NCI-H2171 (cell line): ENCODE data around the gene ZC3H14.
A peak's percentile ranks its signal among the peaks of the same experiment; 100 is the strongest.
"Not testable (repeated sequence)": the region's sequence is repeated elsewhere in the genome, so short reads cannot be mapped to it uniquely, and the experiment has no call there.

Source experiments
- DNase-seq: peaks from one replicate; lab custom pipeline; 2025; lab: John Stamatoyannopoulos, UW

ZC3H14 gene, protein sequence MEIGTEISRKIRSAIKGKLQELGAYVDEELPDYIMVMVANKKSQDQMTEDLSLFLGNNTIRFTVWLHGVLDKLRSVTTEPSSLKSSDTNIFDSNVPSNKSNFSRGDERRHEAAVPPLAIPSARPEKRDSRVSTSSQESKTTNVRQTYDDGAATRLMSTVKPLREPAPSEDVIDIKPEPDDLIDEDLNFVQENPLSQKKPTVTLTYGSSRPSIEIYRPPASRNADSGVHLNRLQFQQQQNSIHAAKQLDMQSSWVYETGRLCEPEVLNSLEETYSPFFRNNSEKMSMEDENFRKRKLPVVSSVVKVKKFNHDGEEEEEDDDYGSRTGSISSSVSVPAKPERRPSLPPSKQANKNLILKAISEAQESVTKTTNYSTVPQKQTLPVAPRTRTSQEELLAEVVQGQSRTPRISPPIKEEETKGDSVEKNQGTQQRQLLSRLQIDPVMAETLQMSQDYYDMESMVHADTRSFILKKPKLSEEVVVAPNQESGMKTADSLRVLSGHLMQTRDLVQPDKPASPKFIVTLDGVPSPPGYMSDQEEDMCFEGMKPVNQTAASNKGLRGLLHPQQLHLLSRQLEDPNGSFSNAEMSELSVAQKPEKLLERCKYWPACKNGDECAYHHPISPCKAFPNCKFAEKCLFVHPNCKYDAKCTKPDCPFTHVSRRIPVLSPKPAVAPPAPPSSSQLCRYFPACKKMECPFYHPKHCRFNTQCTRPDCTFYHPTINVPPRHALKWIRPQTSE

DNA sequence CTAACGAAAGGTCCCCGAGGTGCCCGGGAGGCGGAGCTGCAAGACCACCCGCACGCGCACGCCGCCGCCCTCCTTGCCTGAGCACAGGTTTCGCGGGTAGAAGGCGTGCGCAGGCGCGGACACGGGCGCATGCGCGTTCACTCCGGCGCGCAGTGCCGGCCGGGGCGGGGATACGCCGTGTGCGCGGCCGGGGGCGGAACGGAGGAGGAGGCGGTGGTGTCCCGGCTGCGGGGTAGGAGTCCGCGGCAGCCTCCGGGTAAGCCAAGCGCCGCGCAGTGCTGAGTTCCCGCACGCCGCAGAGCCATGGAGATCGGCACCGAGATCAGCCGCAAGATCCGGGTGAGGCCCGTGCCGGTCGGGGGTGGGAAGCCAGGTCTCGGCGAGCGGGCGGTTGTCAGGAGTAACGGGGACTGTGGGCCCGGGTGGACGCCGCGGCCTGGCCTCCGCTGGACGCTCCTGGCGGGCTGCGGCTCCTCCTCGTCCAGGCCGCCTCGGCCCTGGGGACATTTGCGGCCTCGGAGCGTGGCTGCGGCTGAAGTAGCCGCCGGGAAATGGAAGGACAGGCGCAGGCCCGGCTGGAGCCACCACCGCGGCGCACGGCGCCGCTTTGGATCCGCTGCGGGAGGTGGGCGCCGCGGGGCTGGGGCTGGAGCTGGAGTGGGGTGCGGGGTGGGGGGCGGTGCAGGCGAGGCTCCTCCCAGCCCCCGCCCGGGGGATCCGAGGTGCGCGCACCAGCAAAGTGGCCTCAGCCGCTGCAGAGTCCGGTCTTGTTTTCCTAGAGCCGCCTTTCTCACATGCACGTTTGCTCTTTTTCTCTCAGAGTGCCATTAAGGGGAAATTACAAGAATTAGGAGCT lies at the start of gene ZC3H14:
ZC3H14 (plus strand) TSS at position 207 of the 856 bp plus-strand sequence; CDS start at position 304, 97 bp downstream.
- peak; percentile 91 for DNase-seq

- no peak for DNase-seq
These were observed 47.2 kb upstream of the ZC3H14 start for GRCh38 chr14:88515499-88516221.

GRCh38 chr14:88516861-88517357 lies 45.9 kb upstream of the ZC3H14 start:
- no peak for DNase-seq

- DNase-seq = no peak
These were observed 44.0 kb upstream of the ZC3H14 start for GRCh38 chr14:88518592-88519512.

DNA sequence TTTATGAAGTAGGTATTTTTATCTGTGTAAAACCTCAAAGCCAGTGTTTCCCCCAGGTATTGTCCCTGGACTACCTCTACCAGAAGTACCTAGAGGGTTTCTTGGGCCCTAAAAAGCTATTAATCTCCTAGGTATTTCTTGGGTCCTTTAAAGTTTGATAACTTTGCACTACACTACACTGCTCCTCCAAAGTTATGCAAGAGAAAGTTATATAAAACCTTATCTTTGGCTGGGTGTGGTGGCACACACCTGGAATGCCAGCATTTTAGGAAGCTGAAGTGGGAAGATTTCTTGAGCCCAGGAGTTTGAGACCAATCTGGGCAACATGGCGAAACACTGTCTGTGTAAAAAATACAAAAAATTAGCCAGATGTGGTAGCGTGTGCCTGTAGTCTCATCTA lies 42.9 kb upstream of the ZC3H14 start:
- DNase-seq = no peak

DNA sequence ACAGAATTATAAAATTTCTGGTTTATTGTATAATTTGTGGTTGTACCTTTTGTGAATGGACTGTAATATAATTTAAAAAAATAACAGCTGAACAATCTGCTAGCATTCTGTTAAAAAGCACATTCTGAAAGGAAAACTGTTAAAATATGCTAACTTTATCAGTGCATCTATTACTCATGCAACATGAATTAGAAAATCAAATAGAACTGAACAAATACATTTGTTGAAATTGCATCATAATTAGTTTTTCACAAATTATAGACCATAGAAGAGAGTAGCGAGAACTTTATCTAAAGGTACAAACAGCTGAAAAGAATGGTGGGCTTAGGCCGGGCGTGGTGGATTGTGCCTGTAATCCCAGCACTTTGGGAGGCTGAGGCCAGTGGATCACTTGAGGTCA lies 41.0 kb upstream of the ZC3H14 start:
- DNase-seq = no peak

GRCh38 chr14:88522393-88522792 lies 40.4 kb upstream of the ZC3H14 start:
- DNase-seq = no peak

DNA sequence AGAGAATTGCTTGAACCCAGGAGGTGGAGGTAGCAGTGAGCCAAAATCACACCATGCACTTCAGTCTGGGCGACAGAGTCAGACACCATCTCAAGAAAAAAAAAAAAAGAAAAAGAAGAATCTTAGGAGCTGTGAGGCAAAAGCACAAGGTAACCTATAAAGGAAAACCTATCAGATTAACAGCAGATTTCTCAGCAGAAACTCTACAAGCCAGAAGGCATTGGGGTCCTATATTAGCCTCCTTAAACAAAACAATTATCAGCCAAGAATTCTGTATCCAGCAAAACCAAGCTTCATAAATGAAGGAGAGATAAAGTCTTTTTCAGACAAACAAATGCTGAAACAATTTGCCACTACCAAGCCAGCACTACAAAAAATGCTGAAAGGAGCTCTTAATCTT lies 32.9 kb upstream of the ZC3H14 start:
- not testable (repeated sequence) for DNase-seq

DNA sequence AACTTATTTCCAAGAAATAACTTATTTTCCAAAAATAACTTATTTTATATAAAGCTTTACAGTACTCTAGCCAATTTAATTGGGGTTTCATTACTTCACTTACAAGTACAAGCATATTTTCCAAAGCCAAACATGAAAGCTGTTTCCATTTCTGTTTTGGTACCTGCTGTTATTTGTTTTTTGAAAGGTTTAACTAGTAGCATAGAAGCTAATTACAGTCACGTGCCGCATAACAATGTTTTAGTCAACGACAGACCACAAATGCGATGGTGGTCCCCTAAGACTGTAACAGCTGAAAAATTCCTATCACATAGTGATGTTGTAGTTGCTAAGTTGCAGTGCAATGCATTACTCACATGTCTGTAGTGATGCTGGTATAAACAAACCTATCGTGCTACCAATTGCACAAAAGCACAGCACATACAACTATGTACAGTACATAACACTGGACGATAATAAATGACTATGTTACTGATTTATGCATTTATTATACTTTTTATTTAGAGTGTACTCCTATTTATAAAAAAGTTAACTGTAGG lies 29.7 kb upstream of the ZC3H14 start:
- no peak for DNase-seq

- no peak for DNase-seq
These were observed 27.7 kb upstream of the ZC3H14 start for GRCh38 chr14:88535149-88535548.

- DNase-seq = no peak
These were observed 27.0 kb upstream of the ZC3H14 start for GRCh38 chr14:88535813-88536212.

DNA sequence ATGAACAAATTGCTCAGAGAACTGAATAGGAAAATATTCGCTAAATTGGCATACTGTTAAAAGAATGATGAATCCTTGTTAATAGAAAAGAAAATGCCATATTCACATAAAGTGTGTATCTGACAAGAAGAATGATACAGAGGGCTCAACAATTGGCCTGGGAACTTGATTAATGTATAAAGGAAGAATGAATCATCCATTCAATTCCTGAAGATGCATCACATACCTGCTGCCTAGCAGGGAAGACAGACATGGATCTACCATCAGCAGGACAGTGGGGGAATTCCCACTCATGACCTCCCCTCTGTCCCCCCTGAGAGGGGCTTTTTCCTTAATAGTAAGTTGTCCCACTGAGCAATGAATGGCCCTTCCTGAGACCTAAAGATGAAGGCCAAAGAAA lies 21.5 kb upstream of the ZC3H14 start:
- no peak for DNase-seq

DNA sequence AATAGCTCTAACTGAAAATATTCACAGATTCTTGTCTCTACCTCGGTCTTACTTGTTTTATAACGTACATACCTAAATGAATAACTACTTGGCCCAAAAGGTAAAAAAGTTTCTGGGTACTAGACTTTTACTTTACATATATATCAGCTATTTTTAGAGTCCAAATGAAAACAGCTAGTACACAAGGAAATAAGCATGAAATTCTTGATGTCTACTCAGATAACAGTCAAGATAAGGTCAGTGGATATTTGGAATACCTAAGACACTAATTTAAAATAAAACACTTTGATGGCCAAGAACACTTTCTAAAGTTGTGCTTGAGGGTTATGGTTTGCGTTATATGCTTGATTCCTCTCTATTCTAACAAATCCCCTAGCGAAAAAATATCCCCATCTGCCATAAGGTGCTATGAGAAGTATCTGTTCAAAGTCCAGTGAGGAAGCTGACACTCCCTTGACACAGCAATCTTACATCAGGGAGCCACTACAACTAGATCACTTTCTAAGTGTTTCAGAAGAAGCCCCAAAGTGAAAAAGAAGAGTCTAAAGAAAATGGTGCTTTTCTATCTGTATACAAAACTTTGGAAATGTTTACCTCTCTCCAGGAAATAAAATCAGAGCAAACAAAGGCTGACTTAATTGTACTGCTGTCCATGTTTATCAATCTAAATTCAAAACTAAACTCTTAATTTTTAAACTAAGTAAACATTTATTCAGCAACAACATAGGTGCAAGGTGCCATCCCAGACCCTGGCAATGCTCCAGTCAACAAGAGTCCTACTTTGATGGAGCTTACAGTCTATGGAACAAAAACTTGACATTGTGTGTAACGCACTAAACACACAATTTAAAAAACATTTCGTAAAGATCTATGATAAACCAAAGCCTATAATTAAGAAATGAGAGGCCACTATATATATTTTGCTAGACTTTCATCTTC lies 19.7 kb upstream of the ZC3H14 start:
- DNase-seq = no peak

- no peak for DNase-seq
These were observed 17.6 kb upstream of the ZC3H14 start for GRCh38 chr14:88545256-88545655.

DNA sequence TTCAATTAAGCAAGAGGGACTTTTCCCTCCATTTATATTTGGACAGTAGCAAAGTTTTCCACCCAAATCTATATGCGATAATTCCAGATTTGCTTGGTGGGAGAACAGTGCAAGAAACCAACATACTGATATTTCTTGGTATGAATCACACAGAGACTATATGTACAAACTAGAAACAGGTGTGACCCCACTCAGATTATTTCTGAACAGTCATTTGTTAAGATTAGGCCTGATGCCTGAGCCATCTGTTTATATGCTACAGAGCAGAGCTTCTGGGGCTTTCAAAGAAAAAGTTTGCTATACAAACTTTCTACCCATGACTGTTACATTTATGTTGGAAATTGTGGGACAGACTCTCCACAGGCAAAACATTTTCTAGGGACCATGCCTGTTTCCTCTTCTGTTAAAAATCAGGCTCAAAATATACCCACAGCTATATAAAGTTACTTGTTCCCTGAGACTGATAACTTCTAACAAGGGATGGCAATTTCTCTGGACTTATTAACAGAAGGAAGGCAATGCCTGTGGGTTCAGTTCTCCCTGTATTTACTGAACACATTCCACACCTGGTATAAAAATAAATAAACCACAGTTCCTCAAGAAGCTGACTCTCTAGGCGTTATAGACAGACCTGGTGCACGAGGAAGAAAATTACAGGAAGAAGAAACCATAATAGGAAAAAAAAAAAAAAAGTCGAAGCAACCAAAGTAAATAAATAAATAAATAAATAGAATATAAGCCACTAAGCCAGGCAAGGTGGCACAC lies 16.0 kb upstream of the ZC3H14 start:
- no peak for DNase-seq

DNA sequence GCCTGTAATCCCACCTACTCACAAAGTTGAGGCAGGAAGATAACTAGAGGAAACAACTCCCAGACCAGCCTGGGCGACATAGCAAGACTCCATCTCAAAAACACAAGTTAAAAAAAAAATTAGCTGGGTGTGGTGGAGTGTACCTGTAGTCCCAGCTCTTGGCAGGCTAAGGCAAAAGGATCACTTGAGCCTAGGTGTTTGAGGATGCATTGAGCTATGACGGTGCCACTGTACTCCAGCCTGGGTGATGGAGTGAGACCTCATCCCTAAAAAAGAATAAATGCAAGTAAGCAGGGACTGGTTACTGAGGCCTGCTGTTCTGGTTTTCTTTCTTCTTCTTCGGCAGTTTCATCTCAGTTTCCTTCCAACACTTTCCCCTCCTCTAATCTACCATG lies 15.5 kb upstream of the ZC3H14 start:
- no peak for DNase-seq

- DNase-seq = no peak
These were observed 12.8 kb upstream of the ZC3H14 start for GRCh38 chr14:88550078-88550477.
